ENCODE results near the gene ASIC1. TPM values are rescaled to one million over a fixed set of nuclear protein-coding genes. Genes with fewer than 3 reads are reported as not detected.

Gene ASIC1
- total RNA-seq (2022) = 3.5 and 4.1 TPM in 2 replicates
- percentile 27 among the genes with signal in this experiment for Bru-seq, nascent RNA
- percentile 25 among the genes with signal in this experiment for BruChase-seq, experiment 1, labeled RNA remaining after a 6-hour chase
- percentile 28 among the genes with signal in this experiment for BruChase-seq, experiment 2, labeled RNA remaining after a 2-hour chase
- long read RNA-seq, partial matches to known transcripts = 0 of 1 reads
- long read RNA-seq, other reads (novel, unspliced or antisense) = 1 of 1 reads

- DNase-seq = peak; percentile 61
- Mint-ChIP-seq H3K36me3 (ENCODE audit: insufficient read depth, unreplicated experiment) (peaks cover 16% of the 10 kb centered on the region), H3K4me1 (ENCODE audit: low read depth, unreplicated experiment) (peaks cover 14% of the 10 kb centered on the region), H3K27me3 (ENCODE audit: unreplicated experiment) (peaks cover 35% of the 10 kb centered on the region), H3K4me3 (ENCODE audit: low read depth, unreplicated experiment) (peak within 1 kb of the TSS; percentile 83), H3K27ac (ENCODE audit: unreplicated experiment) (no peak within 1 kb of the TSS), H3K9me3 (ENCODE audit: low read depth, unreplicated experiment) (no peaks in the 10 kb centered on the region)
- CTCF ChIA-PET = interaction anchor here (1.6 to 1.8 kb wide), 2 partner anchors 18 to 190 kb away, joined by 8 to 9 read pairs; no protein-coding TSS in a partner anchor
- no peak for TF ChIP-seq CTCF (IDR thresholded peaks at IDR 0.05; ENCODE audit: unreplicated experiment)
- intact Hi-C loops (cut with micrococcal nuclease; ENCODE audit: unreplicated experiment) = loop anchor here (5.0 to 10.0 kb wide), 2 partner anchors 90 to 192 kb away; no protein-coding TSS in a partner anchor
- BruUV-seq (replicated peaks) = no TSS peak
These were observed at the start of gene ASIC1 for GRCh38 chr12:50057000-50057841. TSS of gene ASIC1 (plus strand) at chr12:50057596. CDS start at chr12:50058767, 1,171 bp downstream.

- Mint-ChIP-seq H3K4me1 (ENCODE audit: low read depth, unreplicated experiment) (peaks cover 3% of the 10 kb centered on the region), H3K4me3 (ENCODE audit: low read depth, unreplicated experiment) (no peak overlapping the region), H3K9me3 (ENCODE audit: low read depth, unreplicated experiment) (no peaks in the 10 kb centered on the region), H3K27ac (ENCODE audit: unreplicated experiment) (no peak overlapping the region), H3K36me3 (ENCODE audit: insufficient read depth, unreplicated experiment) (peaks cover 22% of the 10 kb centered on the region), H3K27me3 (ENCODE audit: unreplicated experiment) (no peaks in the 10 kb centered on the region)
- intact Hi-C loops (cut with micrococcal nuclease; ENCODE audit: unreplicated experiment) = no loop called here
- no peak for TF ChIP-seq CTCF (IDR thresholded peaks at IDR 0.05; ENCODE audit: unreplicated experiment)
- BruUV-seq (replicated peaks) = no TSS peak
- CTCF ChIA-PET = no interaction called here
- DNase-seq = no peak
These were observed 43.8 kb upstream of the ASIC1 start for GRCh38 chr12:50013361-50014147.

GRCh38 chr12:50014342-50014741 is 43.1 kb upstream of the ASIC1 start:
- no peak overlapping the region for H3K27ac Mint-ChIP-seq (ENCODE audit: unreplicated experiment)
- no peak overlapping the region for H3K4me3 Mint-ChIP-seq (ENCODE audit: low read depth, unreplicated experiment)
- intact Hi-C loops (cut with micrococcal nuclease; ENCODE audit: unreplicated experiment) = no loop called here
- H3K27me3 Mint-ChIP-seq (ENCODE audit: unreplicated experiment) = no peaks in the 10 kb centered on the region
- BruUV-seq (replicated peaks) = no TSS peak
- H3K4me1 Mint-ChIP-seq (ENCODE audit: low read depth, unreplicated experiment) = peaks cover 10% of the 10 kb centered on the region
- H3K36me3 Mint-ChIP-seq (ENCODE audit: insufficient read depth, unreplicated experiment) = peaks cover 27% of the 10 kb centered on the region
- no peak for TF ChIP-seq CTCF (IDR thresholded peaks at IDR 0.05; ENCODE audit: unreplicated experiment)
- CTCF ChIA-PET = no interaction called here
- DNase-seq = no peak
- no peaks in the 10 kb centered on the region for H3K9me3 Mint-ChIP-seq (ENCODE audit: low read depth, unreplicated experiment)
